Tibial nerve (tissue), 4 donors: Measurements from ENCODE around the gene TTC9B.

Experiments
- CTCF ChIP-seq, 5 experiments: fragments of 200-600 bp in 3 of 5; fragments of 450-650 bp in 2 of 5; sonication (generic) in 3 of 5; IDR thresholded peaks; one replicate each; pipeline ENCODE4 v1.5.1; 2016 to 2019; ENCODE audit warnings: antibody characterized with exemption in 5 of 5, mild to moderate bottlenecking in 3 of 5, moderate library complexity in 2 of 5
- EP300 ChIP-seq, 2 donors: sonication (generic); formaldehyde crosslinking; IDR thresholded peaks; one replicate each; pipeline ENCODE4 v1.6.1; 2017; ENCODE audit warnings: antibody characterized with exemption in 2 of 2, mild to moderate bottlenecking in 1 of 2
- POLR2A ChIP-seq, 2 donors: fragments of 450-650 bp; IDR thresholded peaks; one replicate each; pipeline ENCODE4 v1.6.1; 2017; ENCODE audit warnings: antibody characterized with exemption in 2 of 2, mild to moderate bottlenecking in 2 of 2, moderate library complexity in 2 of 2

- TF ChIP-seq EP300 (IDR thresholded peaks at IDR 0.05), result no peak
- no peak for TF ChIP-seq CTCF (IDR thresholded peaks at IDR 0.05)
- no peak for TF ChIP-seq POLR2A (IDR thresholded peaks at IDR 0.05)
Measured at GRCh38 chr19:40208602-40209001, 9.6 kb downstream of the TTC9B start.
